H1 (cell line): Measurements from ENCODE around the gene FLT1. TPM values are rescaled to one million over a fixed set of nuclear protein-coding genes. Genes with fewer than 3 reads are reported as not detected.
A peak's percentile ranks its signal among the peaks of the same experiment; 100 is the strongest.

Experiments used
- CTCF ChIA-PET: fragments of 300-600 bp; sonication (Branson Sonifier 250); formaldehyde crosslinking; loops from one replicate; lab custom pipeline; 2021; ENCODE audit not compliant: partially characterized antibody; lab: Charles Lee
- POLR2A ChIA-PET: fragments of 300-600 bp; sonication (Branson Sonifier 250); formaldehyde crosslinking; loops from one replicate; lab custom pipeline; 2021; ENCODE audit warnings: inconsistent platforms; ENCODE audit not compliant: partially characterized antibody; lab: Charles Lee
- DNase-seq, 2 experiments: peaks; one replicate each; pipeline versions ENCODE4 v3.0.0 to v3.0.0-alpha.2; 2010 to 2022; ENCODE audit warnings: low spot score in 2 of 2, low read depth in 1 of 2, mixed read lengths in 1 of 2
- FAIRE-seq: peaks from 2 replicates; lab custom pipeline; 2011; peaks lifted over from hg19 to GRCh38; lab: Jason Lieb, UNC
- H2AFZ ChIP-seq: 2 replicates; pipeline ENCODE4 v1.8.1; 2012; ENCODE audit warnings: low read length, inconsistent platforms
- H2AK5ac ChIP-seq: 2 replicates; pipeline ENCODE4 v1.6.1; 2013; ENCODE audit warnings: low read depth, low read length
- H2BK120ac ChIP-seq: replicated peaks from 2 replicates; pipeline ENCODE3; 2013; ENCODE audit warnings: low read depth, low read length, inconsistent platforms
- H2BK12ac ChIP-seq: 2 replicates; pipeline ENCODE4 v1.6.1; 2013; ENCODE audit warnings: low read depth, low read length
- H2BK15ac ChIP-seq: 2 replicates; pipeline ENCODE4 v1.6.1; 2013; ENCODE audit warnings: low read length
- H2BK20ac ChIP-seq: 2 replicates; pipeline ENCODE4 v1.6.1; 2013; ENCODE audit warnings: low read length
- H2BK5ac ChIP-seq: 2 replicates; pipeline ENCODE4 v1.6.1; 2013; ENCODE audit warnings: low read depth, low read length
- H3K14ac ChIP-seq: 2 replicates; pipeline ENCODE4 v1.6.1; 2013; ENCODE audit warnings: inconsistent platforms; ENCODE audit not compliant: insufficient read length
- H3K18ac ChIP-seq: 2 replicates; pipeline ENCODE4 v1.6.1; 2013; ENCODE audit warnings: low read length; ENCODE audit errors: extremely low read depth
- H3K23ac ChIP-seq: 2 replicates; pipeline ENCODE4 v1.6.1; 2013; ENCODE audit warnings: inconsistent platforms; ENCODE audit not compliant: insufficient read length
- H3K23me2 ChIP-seq: 2 replicates; pipeline ENCODE4 v1.6.1; 2013; ENCODE audit warnings: low read depth, low read length
- H3K27ac ChIP-seq: 2 replicates; pipeline ENCODE4 v1.6.1; 2011; ENCODE audit warnings: low read depth, low read length, inconsistent platforms
- H3K27me3 ChIP-seq, 4 experiments: replicated peaks in 1 of 4; 1 replicate in 1 of 4; 2 replicates in 3 of 4; pipeline versions ENCODE4 v1.6.1 to v1.8.1; 2011 to 2013; ENCODE audit warnings: low read length in 3 of 4, mild to moderate bottlenecking in 3 of 4, inconsistent platforms in 2 of 4, mixed read lengths in 2 of 4, moderate library complexity in 1 of 4; ENCODE audit not compliant: control insufficient read depth in 3 of 4, insufficient read depth in 3 of 4; ENCODE audit errors: extremely low read depth in 1 of 4
- H3K36me3 ChIP-seq, 4 experiments: 2 replicates each; pipeline versions ENCODE4 v1.6.1 to v1.8.1; 2011 to 2013; ENCODE audit warnings: mild to moderate bottlenecking in 4 of 4, low read length in 3 of 4, moderate library complexity in 2 of 4, control low read depth in 1 of 4, inconsistent platforms in 1 of 4; ENCODE audit not compliant: insufficient read depth in 4 of 4, control insufficient read depth in 2 of 4
- H3K4ac ChIP-seq: replicated peaks from 2 replicates; pipeline ENCODE3; 2013; ENCODE audit warnings: low read length, low read depth, mixed read lengths, inconsistent platforms; ENCODE audit not compliant: insufficient read length
- H3K4me1 ChIP-seq, 4 experiments: replicated peaks in 1 of 4; 1 replicate in 1 of 4; 2 replicates in 3 of 4; pipeline versions ENCODE4 v1.6.1 to v1.8.1; 2011 to 2013; ENCODE audit warnings: low read length in 3 of 4, inconsistent platforms in 2 of 4, mixed read lengths in 1 of 4; ENCODE audit not compliant: insufficient read depth in 4 of 4, control insufficient read depth in 3 of 4
- H3K4me2 ChIP-seq, 2 experiments: 2 replicates each; pipeline versions ENCODE4 v1.6.1 to v1.8.1; 2011 to 2013; ENCODE audit warnings: low read depth in 2 of 2, low read length in 2 of 2, control low read depth in 1 of 2, inconsistent platforms in 1 of 2, mild to moderate bottlenecking in 1 of 2; ENCODE audit not compliant: insufficient read depth in 1 of 2
- H3K4me3 ChIP-seq, 4 experiments: fragments of 200-600, 300-600 bp in 1 of 4; sonication (generic), shearing (Covaris generic), sonication (Bioruptor Twin) in 1 of 4; 2 replicates each; pipeline versions ENCODE4 v1.5.1 to v1.8.1; 2011 to 2016; ENCODE audit warnings: low read length in 4 of 4, low read depth in 3 of 4, control low read depth in 2 of 4, inconsistent platforms in 2 of 4, mild to moderate bottlenecking in 2 of 4, mixed read lengths in 1 of 4, moderate library complexity in 1 of 4; ENCODE audit not compliant: insufficient read depth in 2 of 4; ENCODE audit errors: extremely low read depth in 1 of 4
- H3K56ac ChIP-seq: replicated peaks from 2 replicates; pipeline ENCODE3; 2013; ENCODE audit warnings: low read depth, mild to moderate bottlenecking, mixed read lengths, low read length, inconsistent platforms; ENCODE audit not compliant: insufficient read length
- H3K79me1 ChIP-seq: 2 replicates; pipeline ENCODE4 v1.6.1; 2013; ENCODE audit warnings: low read depth, low read length, control low read depth
- H3K79me2 ChIP-seq, 2 experiments: 2 replicates each; pipeline versions ENCODE4 v1.6.1 to v1.8.1; 2012 to 2013; ENCODE audit warnings: low read length in 2 of 2, mild to moderate bottlenecking in 2 of 2, inconsistent platforms in 1 of 2; ENCODE audit not compliant: insufficient read depth in 2 of 2, control insufficient read depth in 1 of 2
- H3K9ac ChIP-seq, 4 experiments: replicated peaks in 1 of 4; 1 replicate in 1 of 4; 2 replicates in 3 of 4; pipeline versions ENCODE4 v1.6.1 to v1.8.1; 2011 to 2013; ENCODE audit warnings: low read depth in 3 of 4, low read length in 3 of 4, control low read depth in 2 of 4, mild to moderate bottlenecking in 2 of 4, moderate library complexity in 2 of 4, inconsistent platforms in 1 of 4; ENCODE audit errors: extremely low read depth in 1 of 4
- H3K9me3 ChIP-seq, 2 experiments: 2 replicates each; pipeline versions ENCODE4 v1.6.1 to v1.8.1; 2012 to 2013; ENCODE audit warnings: mild to moderate bottlenecking in 2 of 2, moderate library complexity in 2 of 2, control low read depth in 1 of 2, inconsistent platforms in 1 of 2, low read depth in 1 of 2, low read length in 1 of 2, mixed read lengths in 1 of 2; ENCODE audit not compliant: insufficient read depth in 2 of 2
- H4K20me1 ChIP-seq, 2 experiments: replicated peaks in 1 of 2; 2 replicates each; pipeline versions ENCODE3 to v1.8.1; 2011 to 2013; ENCODE audit warnings: inconsistent platforms in 2 of 2, low read length in 2 of 2, mild to moderate bottlenecking in 1 of 2; ENCODE audit not compliant: insufficient read depth in 2 of 2, control insufficient read depth in 1 of 2
- H4K5ac ChIP-seq: 2 replicates; pipeline ENCODE4 v1.6.1; 2013; ENCODE audit warnings: low read length, low read depth, mixed read lengths, inconsistent platforms; ENCODE audit not compliant: insufficient read length
- H4K8ac ChIP-seq: 2 replicates; pipeline ENCODE4 v1.8.0; 2013; ENCODE audit warnings: mild to moderate bottlenecking, moderate library complexity, low read length, inconsistent platforms; ENCODE audit not compliant: insufficient read depth; ENCODE audit errors: extremely low read depth
- H4K91ac ChIP-seq: replicated peaks from 2 replicates; pipeline ENCODE3; 2013; ENCODE audit warnings: low read length, mixed read lengths, inconsistent platforms; ENCODE audit not compliant: insufficient read length
- CHD2 ChIP-seq: IDR thresholded peaks from 2 replicates; pipeline ENCODE4 v1.6.1; 2012; ENCODE audit warnings: low read length, improper control_type of control experiment
- HDAC2 ChIP-seq, 2 experiments: fragments of 300-600 bp in 1 of 2; sonication (generic) in 1 of 2; IDR thresholded peaks; 2 replicates each; pipeline ENCODE4 v1.6.1; 2011 to 2012; ENCODE audit warnings: low read depth in 2 of 2, low read length in 2 of 2, mild to moderate bottlenecking in 2 of 2, moderate library complexity in 2 of 2, borderline replicate concordance in 1 of 2, inconsistent platforms in 1 of 2
- KDM5A ChIP-seq: fragments of 200-600 bp; IDR thresholded peaks from 2 replicates; pipeline ENCODE4 v1.7.1; 2012; ENCODE audit warnings: mild to moderate bottlenecking, low read length, inconsistent platforms, mixed read lengths
- RFX5 ChIP-seq: IDR thresholded peaks from 2 replicates; pipeline ENCODE4 v1.6.1; 2011; ENCODE audit warnings: low read depth, low read length, improper control_type of control experiment, borderline replicate concordance
- SIRT6 ChIP-seq: IDR thresholded peaks from one replicate; pipeline ENCODE4 v1.7.1; 2012; ENCODE audit warnings: low read length, inconsistent platforms
- SP4 ChIP-seq: IDR thresholded peaks from 2 replicates; pipeline ENCODE4 v1.6.1; 2012; ENCODE audit warnings: low read length, inconsistent platforms
- SRF ChIP-seq: IDR thresholded peaks from 2 replicates; pipeline ENCODE4 v1.6.1; 2011; ENCODE audit warnings: mild to moderate bottlenecking, low read depth, low read length, moderate library complexity
- YY1 ChIP-seq: IDR thresholded peaks from 2 replicates; pipeline ENCODE4 v1.6.1; 2011; ENCODE audit warnings: low read depth, mild to moderate bottlenecking, low read length
- WGBS, 2 experiments: shearing (Covaris generic) in 1 of 2; methylation state at CpG; one replicate each; pipeline versions ENCODE4 v1.1.6 to v1.1.7; 2013 to 2015; ENCODE audit warnings: low lambda C conversion rate in 2 of 2, mixed read lengths in 2 of 2, inconsistent platforms in 1 of 2, low coverage in 1 of 2, missing lambda C conversion rate in 1 of 2; ENCODE audit not compliant: insufficient replicate concordance in 2 of 2, insufficient coverage in 1 of 2, insufficient read length in 1 of 2; ENCODE audit errors: extremely low coverage in 1 of 2, missing lambda C conversion rate in 1 of 2; 5-methylcytosine and 5-hydroxymethylcytosine counted together
- polyA plus RNA-seq, 7 experiments: library from polyadenylated mRNA; depleted of rRNA in 3 of 7; stranded (reverse) in 5 of 7; unstranded in 2 of 7; fragments of >200 nt in 5 of 7; fragments of 200-250 nt in 2 of 7; gene quantifications; 1 replicate in 5 of 7; 2 replicates in 1 of 7; 4 replicates in 1 of 7; pipeline versions ENCODE4 v1.2.1 to v1.2.3, GENCODE V29; 2011 to 2013; ENCODE audit warnings: missing spikeins in 2 of 7, mixed read lengths in 2 of 7
- total RNA-seq: library from RNA; stranded (reverse); fragmentation: NEBNext Ultra II Directional; extraction: Animal tissue kit (Norgen Biotek cat#: 25700); gene quantifications from 2 replicates; pipeline ENCODE4 v1.2.1, GENCODE V29; 2021
- TF ChIP-seq, protein P1 (sequence below): IDR thresholded peaks from 2 replicates; pipeline ENCODE4 v1.6.1; 2011; ENCODE audit warnings: low read length, improper control_type of control experiment

Gene FLT1
- total and polyA plus RNA-seq, 2 of the 8 experiments (the other 6 are each of a cell fraction or from before 2014, with no cell fraction given): 19.7 to 90.2 TPM

DNA sequence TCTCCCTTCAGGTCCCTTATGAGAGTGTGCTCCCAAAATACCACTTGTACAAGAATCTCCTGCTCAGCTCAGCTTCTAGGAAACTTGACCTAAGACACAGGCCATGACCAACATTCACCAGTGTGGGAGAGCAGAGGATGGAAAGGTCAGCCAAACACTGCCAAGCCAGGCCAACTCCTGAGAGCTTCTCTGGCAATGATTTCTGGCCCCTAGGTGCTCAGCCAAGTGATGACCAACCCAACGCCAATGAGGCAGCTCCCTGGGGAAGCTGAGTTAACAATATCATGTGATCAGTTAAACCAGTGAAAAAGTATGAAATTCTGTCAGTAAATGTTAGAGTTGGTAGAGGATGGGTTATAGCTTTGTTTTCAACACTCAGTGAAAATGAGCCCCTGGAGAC, 49.1 kb upstream of the FLT1 start:
- ChIA-PET CTCF (interaction anchor here (0.9 kb wide), 1 partner anchor 8 kb away, joined by 3 read pairs; no protein-coding TSS in a partner anchor), POLR2A (interaction anchor here (1.8 kb wide), 1 partner anchor 9 kb away, joined by 8 read pairs; no protein-coding TSS in a partner anchor)
- no peak overlapping the region for H3K4me2 ChIP-seq
- H2BK12ac ChIP-seq: peak overlapping the region; percentile 72; the same call in 1 of the 2 replicates
- H2BK20ac ChIP-seq: no peak overlapping the region
- H3K9me3 ChIP-seq: peaks cover 0 to 8% of the 10 kb centered on the region in 2 experiments; a peak in 1 of 4 replicates
- H3K23ac ChIP-seq: no peak overlapping the region
- H3K9ac ChIP-seq: no peak overlapping the region
- H3K4me3 ChIP-seq: no peak overlapping the region
- no peaks in the 10 kb centered on the region for H4K20me1 ChIP-seq
- H3K4me1 ChIP-seq: peaks cover 0 to 1% (median 0%) of the 10 kb centered on the region in 4 experiments; a peak in 2 of 7 replicates
- 93% methylated on average over 1 of the region's 1 CpG; no CpG with 5 or more reads in 1 of the 2 experiments for WGBS, 2 experiments
- H3K27ac ChIP-seq: no peak overlapping the region
- no peak overlapping the region for H2AFZ ChIP-seq
- H4K8ac ChIP-seq: no peak overlapping the region
- H4K91ac ChIP-seq: no peak overlapping the region
- H3K14ac ChIP-seq: no peak overlapping the region
- no peak overlapping the region for H4K5ac ChIP-seq
- H3K79me1 ChIP-seq: no peaks in the 10 kb centered on the region
- H3K27me3 ChIP-seq: no peaks in the 10 kb centered on the region; a peak in 1 of 7 replicates
- DNase-seq (no peak), FAIRE-seq (no peak)
- no peaks in the 10 kb centered on the region for H3K36me3 ChIP-seq
- H2AK5ac ChIP-seq: no peak overlapping the region
- H3K56ac ChIP-seq: no peak overlapping the region
- peaks cover under 1% of the 10 kb centered on the region; the same call in 1 of the 2 replicates for H3K23me2 ChIP-seq
- H3K18ac ChIP-seq: no peak overlapping the region
- no peak overlapping the region for H2BK120ac ChIP-seq
- peak overlapping the region; percentile 81 for H3K4ac ChIP-seq
- H3K79me2 ChIP-seq: no peaks in the 10 kb centered on the region
- H2BK15ac ChIP-seq: no peak overlapping the region
- no peak for TF ChIP-seq KDM5A
- TF ChIP-seq SRF: no peak
- TF ChIP-seq YY1: no peak
- TF ChIP-seq HDAC2 (IDR thresholded peaks at IDR 0.05; ENCODE audit: borderline replicate concordance in 1 of 2, low read depth in 2 of 2, low read length in 2 of 2): no peak
- no peak for TF ChIP-seq SIRT6
- TF ChIP-seq CHD2: no peak
- TF ChIP-seq, protein P1, sequence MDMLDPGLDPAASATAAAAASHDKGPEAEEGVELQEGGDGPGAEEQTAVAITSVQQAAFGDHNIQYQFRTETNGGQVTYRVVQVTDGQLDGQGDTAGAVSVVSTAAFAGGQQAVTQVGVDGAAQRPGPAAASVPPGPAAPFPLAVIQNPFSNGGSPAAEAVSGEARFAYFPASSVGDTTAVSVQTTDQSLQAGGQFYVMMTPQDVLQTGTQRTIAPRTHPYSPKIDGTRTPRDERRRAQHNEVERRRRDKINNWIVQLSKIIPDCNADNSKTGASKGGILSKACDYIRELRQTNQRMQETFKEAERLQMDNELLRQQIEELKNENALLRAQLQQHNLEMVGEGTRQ: no peak
- TF ChIP-seq RFX5: no peak
- TF ChIP-seq SP4: no peak
- no peak overlapping the region for H2BK5ac ChIP-seq
